ENCODE data around the gene LAIR2.

The LAIR2 gene

GRCh38 chr19:54530866-54531265 lies 28.2 kb downstream of the LAIR2 start:
- Histone ChIP-seq H3K9me3 (ENCODE audit: severe bottlenecking) (peaks cover 3% of the 10 kb centered on the region), H3K4me3 (ENCODE audit: severe bottlenecking) (no peak overlapping the region), H3K27ac (ENCODE audit: poor library complexity, severe bottlenecking) (no peak overlapping the region), H3K36me3 (ENCODE audit: low read depth) (no peaks in the 10 kb centered on the region), H3K4me1 (ENCODE audit: insufficient read depth, poor library complexity, severe bottlenecking) (no peaks in the 10 kb centered on the region), H3K27me3 (ENCODE audit: insufficient read depth, poor library complexity, severe bottlenecking) (peaks cover 42% of the 10 kb centered on the region)
- DNase-seq (ENCODE audit: low spot score) (no peak), ATAC-seq (ENCODE audit: low read depth) (no peak)
- no peak for TF ChIP-seq CTCF (IDR thresholded peaks at IDR 0.05; ENCODE audit: poor library complexity, severe bottlenecking)

GRCh38 chr19:54532528-54532927 lies 29.9 kb downstream of the LAIR2 start:
- Histone ChIP-seq H3K27me3 (ENCODE audit: insufficient read depth, poor library complexity, severe bottlenecking) (peaks cover 42% of the 10 kb centered on the region), H3K4me3 (ENCODE audit: severe bottlenecking) (no peak overlapping the region), H3K36me3 (ENCODE audit: low read depth) (no peaks in the 10 kb centered on the region), H3K27ac (ENCODE audit: poor library complexity, severe bottlenecking) (no peak overlapping the region), H3K9me3 (ENCODE audit: severe bottlenecking) (no peaks in the 10 kb centered on the region), H3K4me1 (ENCODE audit: insufficient read depth, poor library complexity, severe bottlenecking) (no peaks in the 10 kb centered on the region)
- no peak for TF ChIP-seq CTCF (IDR thresholded peaks at IDR 0.05; ENCODE audit: poor library complexity, severe bottlenecking)
- DNase-seq (ENCODE audit: low spot score) (no peak), ATAC-seq (ENCODE audit: low read depth) (no peak)

- Histone ChIP-seq H3K27ac (ENCODE audit: poor library complexity, severe bottlenecking) (no peak overlapping the region), H3K9me3 (ENCODE audit: severe bottlenecking) (no peaks in the 10 kb centered on the region), H3K4me1 (ENCODE audit: insufficient read depth, poor library complexity, severe bottlenecking) (no peaks in the 10 kb centered on the region), H3K27me3 (ENCODE audit: insufficient read depth, poor library complexity, severe bottlenecking) (peaks cover 42% of the 10 kb centered on the region), H3K4me3 (ENCODE audit: severe bottlenecking) (no peak overlapping the region), H3K36me3 (ENCODE audit: low read depth) (no peaks in the 10 kb centered on the region)
- no peak for ATAC-seq (ENCODE audit: low read depth)
- no peak for TF ChIP-seq CTCF (IDR thresholded peaks at IDR 0.05; ENCODE audit: poor library complexity, severe bottlenecking)
- no peak for DNase-seq (ENCODE audit: low spot score)
Measured at GRCh38 chr19:54533476-54533875, 30.8 kb downstream of the LAIR2 start.

- TF ChIP-seq CTCF (IDR thresholded peaks at IDR 0.05; ENCODE audit: poor library complexity, severe bottlenecking) = no peak
- no peak for DNase-seq (ENCODE audit: low spot score)
- H3K36me3 ChIP-seq (ENCODE audit: low read depth) = no peaks in the 10 kb centered on the region
- ATAC-seq (ENCODE audit: low read depth) = no peak
- H3K27ac ChIP-seq (ENCODE audit: poor library complexity, severe bottlenecking) = no peak overlapping the region
- no peaks in the 10 kb centered on the region for H3K4me1 ChIP-seq (ENCODE audit: insufficient read depth, poor library complexity, severe bottlenecking)
- no peaks in the 10 kb centered on the region for H3K9me3 ChIP-seq (ENCODE audit: severe bottlenecking)
- peaks cover 42% of the 10 kb centered on the region for H3K27me3 ChIP-seq (ENCODE audit: insufficient read depth, poor library complexity, severe bottlenecking)
- H3K4me3 ChIP-seq (ENCODE audit: severe bottlenecking) = no peak overlapping the region
Measured at GRCh38 chr19:54534156-54534555, 31.5 kb downstream of the LAIR2 start.

GRCh38 chr19:54535601-54536000 lies 33.0 kb downstream of the LAIR2 start:
- ATAC-seq (ENCODE audit: low read depth) (no peak), DNase-seq (ENCODE audit: low spot score) (no peak)
- Histone ChIP-seq H3K27me3 (ENCODE audit: insufficient read depth, poor library complexity, severe bottlenecking) (peaks cover 30% of the 10 kb centered on the region), H3K36me3 (ENCODE audit: low read depth) (no peaks in the 10 kb centered on the region), H3K4me3 (ENCODE audit: severe bottlenecking) (no peak overlapping the region), H3K27ac (ENCODE audit: poor library complexity, severe bottlenecking) (no peak overlapping the region), H3K9me3 (ENCODE audit: severe bottlenecking) (no peaks in the 10 kb centered on the region), H3K4me1 (ENCODE audit: insufficient read depth, poor library complexity, severe bottlenecking) (no peaks in the 10 kb centered on the region)
- TF ChIP-seq CTCF (IDR thresholded peaks at IDR 0.05; ENCODE audit: poor library complexity, severe bottlenecking) = no peak

All from RWPE2 (cell line).